WTC11 (cell line): ENCODE measurements around the gene MAP3K2. TPM values are rescaled to one million over a fixed set of nuclear protein-coding genes. Genes with fewer than 3 reads are reported as not detected.

Experiments used
- ATAC-seq: fragments of 200-7000 bp; cut with Tn5 transposase; 2 replicates; pipeline ENCODE4 v1.10.0; 2021; ENCODE audit warnings: mild to moderate bottlenecking, moderate library complexity
- CTCF ChIA-PET: fragments of 300-600 bp; sonication (Branson Sonifier 250); formaldehyde crosslinking; loops from one replicate; lab custom pipeline; 2021; ENCODE audit warnings: antibody characterized with exemption; lab: Charles Lee
- POLR2A ChIA-PET: fragments of 350-600 bp; sonication (Branson Sonifier 250); formaldehyde crosslinking; loops from one replicate; lab custom pipeline; 2021; ENCODE audit warnings: antibody characterized with exemption; lab: Charles Lee
- DNase-seq: peaks from one replicate; pipeline ENCODE4 v3.0.0; 2021; ENCODE audit warnings: low spot score
- H3K27ac Mint-ChIP-seq: 2 replicates; pipeline ENCODE4 v1.8.0; 2021; ENCODE audit warnings: mixed read lengths
- H3K27me3 Mint-ChIP-seq: 2 replicates; pipeline ENCODE4 v1.8.0; 2021; ENCODE audit warnings: low read depth, mild to moderate bottlenecking, moderate library complexity, mixed read lengths
- H3K36me3 Mint-ChIP-seq: 2 replicates; pipeline ENCODE4 v1.8.0; 2021; ENCODE audit warnings: mixed read lengths
- H3K4me1 Mint-ChIP-seq: 2 replicates; pipeline ENCODE4 v1.8.0; 2022; ENCODE audit warnings: mixed read lengths
- H3K4me3 Mint-ChIP-seq: 2 replicates; pipeline ENCODE4 v1.8.0; 2021; ENCODE audit warnings: mild to moderate bottlenecking, moderate library complexity, mixed read lengths
- H3K9me3 Mint-ChIP-seq: 2 replicates; pipeline ENCODE4 v1.8.0; 2021; ENCODE audit warnings: mixed read lengths
- ARID4B ChIP-seq: sonication (generic); formaldehyde crosslinking; IDR thresholded peaks from 2 replicates; pipeline ENCODE4 v1.8.0; 2023; ENCODE audit warnings: missing genetic modification reagents, mild to moderate bottlenecking, borderline replicate concordance
- FOXJ3 ChIP-seq: sonication (generic); formaldehyde crosslinking; IDR thresholded peaks from 2 replicates; pipeline ENCODE4 v1.9.0; 2021; ENCODE audit warnings: missing genetic modification reagents, mild to moderate bottlenecking, borderline replicate concordance
- FOXP4 ChIP-seq: sonication (generic); formaldehyde crosslinking; IDR thresholded peaks from 2 replicates; pipeline ENCODE4 v1.8.0; 2022; ENCODE audit warnings: mild to moderate bottlenecking, missing genetic modification reagents
- GABPB1 ChIP-seq: sonication (generic); formaldehyde crosslinking; IDR thresholded peaks from 2 replicates; pipeline ENCODE4 v1.8.1; 2023; ENCODE audit warnings: mild to moderate bottlenecking, missing genetic modification reagents
- GTF2I ChIP-seq: fragments of 250-450 bp; sonication (Bioruptor Pico); conservative IDR thresholded peaks from 2 replicates; pipeline ENCODE4 v1.4.0; 2021; ENCODE audit warnings: mild to moderate bottlenecking
- HMGA2 ChIP-seq: fragments of 250-450 bp; sonication (Bioruptor Pico); IDR thresholded peaks from 2 replicates; pipeline ENCODE4 v1.4.0; 2021; ENCODE audit warnings: mild to moderate bottlenecking, moderate library complexity
- HMGXB4 ChIP-seq: sonication (generic); formaldehyde crosslinking; IDR thresholded peaks from 2 replicates; pipeline ENCODE4 v1.8.1; 2023; ENCODE audit warnings: mild to moderate bottlenecking, moderate library complexity, missing genetic modification reagents
- NFE2L1 ChIP-seq: sonication (generic); formaldehyde crosslinking; IDR thresholded peaks from 2 replicates; pipeline ENCODE4 v1.8.1; 2023; ENCODE audit warnings: missing genetic modification reagents
- PRRX2 ChIP-seq: fragments of 250-450 bp; sonication (Bioruptor Pico); IDR thresholded peaks from 2 replicates; pipeline ENCODE4 v1.8.0; 2021; ENCODE audit warnings: mild to moderate bottlenecking
- SMAD3 ChIP-seq: sonication (generic); formaldehyde crosslinking; IDR thresholded peaks from 2 replicates; pipeline ENCODE4 v1.8.0; 2022; ENCODE audit warnings: missing genetic modification reagents, mild to moderate bottlenecking, borderline replicate concordance
- TCF7 ChIP-seq: sonication (generic); formaldehyde crosslinking; IDR thresholded peaks from 2 replicates; pipeline ENCODE4 v1.8.0; 2022; ENCODE audit warnings: mild to moderate bottlenecking, low read depth, missing genetic modification reagents, moderate library complexity
- TEAD1 ChIP-seq: sonication (generic); formaldehyde crosslinking; IDR thresholded peaks from 2 replicates; pipeline ENCODE4 v1.8.0; 2022; ENCODE audit warnings: mild to moderate bottlenecking, missing genetic modification reagents
- USF2 ChIP-seq: sonication (generic); formaldehyde crosslinking; IDR thresholded peaks from 2 replicates; pipeline ENCODE4 v1.8.1; 2023; ENCODE audit warnings: mild to moderate bottlenecking, missing genetic modification reagents, moderate library complexity
- ZBTB21 ChIP-seq: sonication (generic); formaldehyde crosslinking; IDR thresholded peaks from 2 replicates; pipeline ENCODE4 v1.8.1; 2023; ENCODE audit warnings: mild to moderate bottlenecking, missing genetic modification reagents, borderline replicate concordance
- ZNF219 ChIP-seq: sonication (generic); formaldehyde crosslinking; IDR thresholded peaks from 2 replicates; pipeline ENCODE4 v1.8.0; 2023; ENCODE audit warnings: missing genetic modification reagents, mild to moderate bottlenecking, borderline replicate concordance
- ZNF396 ChIP-seq: fragments of 250-450 bp; sonication (Bioruptor Pico); IDR thresholded peaks from 2 replicates; pipeline ENCODE4 v1.8.0; 2021; ENCODE audit warnings: mild to moderate bottlenecking, moderate library complexity, borderline replicate concordance
- ZNF423 ChIP-seq: fragments of 250-450 bp; sonication (Bioruptor Pico); IDR thresholded peaks from 2 replicates; pipeline ENCODE4 v2.1.2; 2022; ENCODE audit warnings: mild to moderate bottlenecking, moderate library complexity
- ZNF425 ChIP-seq: fragments of 250-450 bp; sonication (Bioruptor Pico); conservative IDR thresholded peaks from 2 replicates; pipeline ENCODE4 v1.9.0; 2021; ENCODE audit warnings: mild to moderate bottlenecking
- total RNA-seq: library from RNA; stranded (reverse); gene quantifications from 3 replicates; pipeline ENCODE4 v1.2.3, GENCODE V29; 2021

Gene MAP3K2
- total RNA-seq, 1 experiment from 2014 or later, result 26.9 TPM

GRCh38 chr2:127420039-127420864, 32.5 kb upstream of the MAP3K2 start:
- CTCF ChIA-PET, result interaction anchor here (0.9 to 2.7 kb wide), 3 partner anchors 36 to 78 kb away, joined by 3 to 7 read pairs (median 3); no protein-coding TSS in a partner anchor
- no peaks in the 10 kb centered on the region for H3K9me3 Mint-ChIP-seq
- POLR2A ChIA-PET, result no interaction called here
- no peak overlapping the region for H3K27ac Mint-ChIP-seq
- no peak overlapping the region for H3K4me3 Mint-ChIP-seq
- peaks cover 27% of the 10 kb centered on the region for H3K4me1 Mint-ChIP-seq
- DNase-seq (no peak), ATAC-seq (no peak)
- peaks cover 77% of the 10 kb centered on the region for H3K27me3 Mint-ChIP-seq
- H3K36me3 Mint-ChIP-seq, result no peaks in the 10 kb centered on the region
- TF ChIP-seq ZBTB21 (CRISPR knock-in tag), result no peak
- no peak for TF ChIP-seq HMGA2
- no peak for TF ChIP-seq FOXP4 (CRISPR knock-in tag)
- no peak for TF ChIP-seq ZNF219 (CRISPR knock-in tag)
- TF ChIP-seq HMGXB4 (CRISPR knock-in tag), result no peak
- no peak for TF ChIP-seq ARID4B (CRISPR knock-in tag)
- TF ChIP-seq ZNF423 (CRISPR knock-in tag), result no peak
- no peak for TF ChIP-seq ZNF425
- TF ChIP-seq SMAD3, result no peak
- no peak for TF ChIP-seq TEAD1 (CRISPR knock-in tag)
- no peak for TF ChIP-seq GTF2I (CRISPR knock-in tag)
- no peak for TF ChIP-seq NFE2L1
- no peak for TF ChIP-seq TCF7
- TF ChIP-seq GABPB1 (CRISPR knock-in tag), result no peak
- no peak for TF ChIP-seq FOXJ3 (CRISPR knock-in tag)
- TF ChIP-seq ZNF396, result no peak
- no peak for TF ChIP-seq PRRX2 (CRISPR knock-in tag)
- no peak for TF ChIP-seq USF2 (CRISPR knock-in tag)
